Right atrium auricular region (tissue), 2 donors: ENCODE measurements around the gene LRP1B. TPM values are rescaled to one million over a fixed set of nuclear protein-coding genes. Genes with fewer than 3 reads are reported as not detected.

Experiments
- DNase-seq: peaks from one replicate; pipeline ENCODE4 v3.0.0-alpha.2; 2019; ENCODE audit warnings: low spot score
- H3K27ac ChIP-seq, 2 donors: fragments of 200-600 bp; sonication (generic); 1 replicate in 1 of 2; 2 replicates in 1 of 2; pipeline ENCODE4 v1.5.1; 2016 to 2019
- H3K27me3 ChIP-seq, 2 donors: fragments of 200-600 bp; sonication (generic); one replicate each; pipeline versions ENCODE4 v1.5.1 to v1.6.0; 2017 to 2019
- H3K36me3 ChIP-seq: fragments of 200-600 bp; sonication (generic); one replicate; pipeline ENCODE4 v1.5.1; 2016
- H3K4me1 ChIP-seq, 2 donors: fragments of 200-600 bp; sonication (generic); one replicate each; pipeline versions ENCODE4 v1.5.1 to v1.6.0; 2017 to 2019
- H3K4me3 ChIP-seq, 2 donors: fragments of 200-600 bp; sonication (generic); 1 replicate in 1 of 2; 2 replicates in 1 of 2; pipeline ENCODE4 v1.5.1; 2017 to 2019; ENCODE audit warnings: mild to moderate bottlenecking in 1 of 2, moderate library complexity in 1 of 2
- H3K9me3 ChIP-seq, 2 donors: fragments of 200-600 bp; sonication (generic); one replicate each; pipeline ENCODE4 v1.5.1; 2019
- total RNA-seq, 2 donors: library from RNA; depleted of rRNA; stranded (reverse); fragments of >200 nt; gene quantifications; one replicate each; pipeline ENCODE4 v1.1.0, GENCODE V29; 2016
- TF ChIP-seq, protein P1 (sequence below), 2 donors: fragments of 200-600 bp; sonication (generic); IDR thresholded peaks; one replicate each; pipeline ENCODE4 v1.5.1; 2019; ENCODE audit warnings: antibody characterized with exemption in 2 of 2

Gene LRP1B
- total RNA-seq, 2 donors from 2014 or later: 0.44 to 0.47 TPM

DNA sequence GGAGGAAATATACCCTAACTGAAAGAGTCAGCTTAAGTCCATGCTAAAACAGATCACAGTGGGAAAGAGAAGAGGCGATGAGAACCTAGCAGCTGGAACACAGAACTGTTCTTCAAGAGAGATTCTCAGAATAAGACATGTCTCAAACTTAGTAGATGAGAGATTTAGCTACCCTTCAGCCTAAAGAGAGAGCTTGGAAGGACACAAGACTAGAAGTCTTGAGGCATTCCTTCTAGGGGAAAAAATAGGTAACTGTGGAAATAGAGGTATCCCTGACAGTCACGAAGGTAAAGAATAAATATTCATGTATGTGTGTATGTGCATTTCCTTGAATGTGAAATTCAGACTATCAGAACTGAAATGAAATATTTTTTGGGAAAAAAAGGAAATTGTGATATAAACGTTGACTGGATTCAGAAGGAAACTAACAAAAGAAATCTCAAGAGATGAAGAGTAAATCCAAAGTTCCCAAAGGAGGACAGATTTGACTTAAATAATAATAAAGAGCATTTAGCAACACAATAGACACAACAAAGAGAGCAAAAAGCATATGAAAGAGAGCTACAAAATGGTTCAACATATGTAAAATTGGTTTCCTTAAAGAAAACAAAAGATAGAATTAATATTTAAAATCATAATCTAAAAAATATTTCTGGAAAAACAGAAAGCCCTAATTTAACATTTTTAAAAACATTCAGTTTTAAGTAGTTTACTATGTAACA is 258.7 kb downstream of the LRP1B start:
- H3K27me3 ChIP-seq: no peaks in the 10 kb centered on the region
- no peak for DNase-seq
- no peak overlapping the region for H3K27ac ChIP-seq
- no peaks in the 10 kb centered on the region for H3K36me3 ChIP-seq
- TF ChIP-seq, protein P1, sequence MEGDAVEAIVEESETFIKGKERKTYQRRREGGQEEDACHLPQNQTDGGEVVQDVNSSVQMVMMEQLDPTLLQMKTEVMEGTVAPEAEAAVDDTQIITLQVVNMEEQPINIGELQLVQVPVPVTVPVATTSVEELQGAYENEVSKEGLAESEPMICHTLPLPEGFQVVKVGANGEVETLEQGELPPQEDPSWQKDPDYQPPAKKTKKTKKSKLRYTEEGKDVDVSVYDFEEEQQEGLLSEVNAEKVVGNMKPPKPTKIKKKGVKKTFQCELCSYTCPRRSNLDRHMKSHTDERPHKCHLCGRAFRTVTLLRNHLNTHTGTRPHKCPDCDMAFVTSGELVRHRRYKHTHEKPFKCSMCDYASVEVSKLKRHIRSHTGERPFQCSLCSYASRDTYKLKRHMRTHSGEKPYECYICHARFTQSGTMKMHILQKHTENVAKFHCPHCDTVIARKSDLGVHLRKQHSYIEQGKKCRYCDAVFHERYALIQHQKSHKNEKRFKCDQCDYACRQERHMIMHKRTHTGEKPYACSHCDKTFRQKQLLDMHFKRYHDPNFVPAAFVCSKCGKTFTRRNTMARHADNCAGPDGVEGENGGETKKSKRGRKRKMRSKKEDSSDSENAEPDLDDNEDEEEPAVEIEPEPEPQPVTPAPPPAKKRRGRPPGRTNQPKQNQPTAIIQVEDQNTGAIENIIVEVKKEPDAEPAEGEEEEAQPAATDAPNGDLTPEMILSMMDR (IDR thresholded peaks at IDR 0.05): no peak
- peaks cover 0 to 6% of the 10 kb centered on the region in 2 donors for H3K9me3 ChIP-seq
- H3K4me1 ChIP-seq: no peaks in the 10 kb centered on the region
- H3K4me3 ChIP-seq: no peak overlapping the region

DNA sequence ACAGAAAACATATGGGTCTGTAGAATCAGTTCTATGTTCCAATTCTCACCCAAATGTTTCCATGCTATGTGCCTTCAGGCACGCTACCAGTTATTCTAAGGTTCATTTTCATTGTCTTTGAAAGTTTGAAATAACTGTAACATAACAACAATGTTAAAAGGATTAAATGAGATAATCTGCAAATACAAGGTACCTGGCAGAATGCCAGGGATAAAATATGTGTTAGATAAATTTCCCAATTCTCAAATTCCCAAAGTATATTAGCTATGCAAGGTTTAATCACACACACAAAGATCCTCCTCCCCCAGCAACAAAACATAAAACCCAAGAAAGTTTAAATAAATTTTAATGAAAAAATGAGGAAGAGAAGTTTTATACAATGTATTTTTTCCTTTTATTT is 261.2 kb downstream of the LRP1B start:
- DNase-seq: no peak
- no peak overlapping the region for H3K4me3 ChIP-seq
- H3K36me3 ChIP-seq: no peaks in the 10 kb centered on the region
- TF ChIP-seq, protein P1 (IDR thresholded peaks at IDR 0.05): no peak
- H3K27me3 ChIP-seq: no peaks in the 10 kb centered on the region
- H3K9me3 ChIP-seq: peaks cover 0 to 6% of the 10 kb centered on the region in 2 donors
- no peaks in the 10 kb centered on the region for H3K4me1 ChIP-seq
- H3K27ac ChIP-seq: no peak overlapping the region

DNA sequence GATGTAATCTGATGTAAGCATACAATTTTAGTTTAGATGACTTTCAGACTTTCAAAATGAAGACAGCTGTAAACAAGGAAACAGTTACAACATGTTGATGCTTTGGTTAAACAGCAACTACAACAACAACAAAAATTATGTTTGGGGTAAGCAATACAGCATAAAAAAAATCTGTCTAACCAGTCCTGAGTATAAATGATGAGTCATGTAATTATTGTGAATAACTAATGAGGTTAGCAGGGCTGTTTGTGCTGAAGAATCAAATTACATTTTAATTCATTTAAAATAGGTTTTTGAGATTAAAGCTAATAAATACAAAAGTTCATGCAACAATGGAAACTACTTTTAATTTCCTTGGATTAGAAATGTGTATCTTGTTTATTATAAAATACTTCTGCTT is 266.9 kb downstream of the LRP1B start:
- no peak for DNase-seq
- no peaks in the 10 kb centered on the region for H3K27me3 ChIP-seq
- TF ChIP-seq, protein P1 (IDR thresholded peaks at IDR 0.05): no peak
- H3K9me3 ChIP-seq: no peaks in the 10 kb centered on the region
- H3K27ac ChIP-seq: no peak overlapping the region
- H3K4me1 ChIP-seq: no peaks in the 10 kb centered on the region
- no peaks in the 10 kb centered on the region for H3K36me3 ChIP-seq
- H3K4me3 ChIP-seq: no peak overlapping the region

DNA sequence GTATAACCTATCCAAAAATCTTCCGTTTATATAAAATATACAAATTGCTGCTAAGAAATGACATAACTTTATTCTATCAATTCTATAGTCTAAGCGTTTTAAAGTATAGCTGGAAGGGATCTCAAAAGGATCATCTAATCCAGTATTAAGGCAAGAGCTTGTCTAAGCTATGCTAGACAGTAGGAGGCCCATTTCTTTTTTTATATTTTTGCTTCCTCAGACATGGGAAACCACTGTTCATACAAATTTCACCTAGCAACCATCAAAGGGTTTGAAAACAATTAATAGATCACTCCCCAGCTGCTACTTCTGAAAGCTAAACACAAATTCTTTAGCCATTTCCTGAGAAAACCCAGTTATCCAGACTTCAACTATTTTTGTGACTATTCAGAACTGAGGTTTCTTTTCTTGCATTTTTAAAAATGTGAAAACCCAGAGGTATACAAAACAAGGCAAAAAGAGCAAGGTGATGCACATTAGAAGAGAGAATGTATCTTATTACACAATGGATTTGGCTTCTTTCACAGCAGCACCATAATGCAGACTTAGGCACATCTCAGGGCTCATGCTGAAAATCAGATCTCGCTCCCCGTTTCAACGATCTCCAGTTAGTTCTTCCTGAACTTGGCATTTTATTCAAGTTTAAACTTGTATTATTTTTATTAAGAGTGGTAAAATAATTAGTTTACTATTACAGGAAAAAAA is 274.4 kb downstream of the LRP1B start:
- Histone ChIP-seq H3K4me3 (no peak overlapping the region), H3K36me3 (no peaks in the 10 kb centered on the region), H3K27me3 (no peaks in the 10 kb centered on the region), H3K4me1 (no peaks in the 10 kb centered on the region), H3K27ac (no peak overlapping the region), H3K9me3 (no peaks in the 10 kb centered on the region)
- TF ChIP-seq, protein P1 (IDR thresholded peaks at IDR 0.05): no peak
- no peak for DNase-seq

DNA sequence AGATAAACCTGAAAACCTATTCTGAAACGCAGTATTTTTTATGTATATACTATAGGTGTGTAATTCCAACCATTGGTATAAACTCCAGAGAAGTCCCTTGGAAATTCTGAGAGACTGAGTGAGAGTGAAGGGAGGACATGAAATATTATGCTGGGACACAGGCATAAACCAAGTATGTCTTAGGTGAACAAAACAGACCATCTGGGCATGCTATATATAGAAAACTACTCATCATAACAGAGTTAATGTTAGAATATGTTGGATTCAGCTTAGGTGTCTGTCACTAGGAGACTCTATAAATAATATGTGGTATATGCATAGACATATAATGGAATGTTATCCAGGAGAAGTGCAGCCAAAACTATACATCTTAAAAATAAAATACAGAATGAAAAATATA is 282.6 kb downstream of the LRP1B start:
- DNase-seq: no peak
- TF ChIP-seq, protein P1 (IDR thresholded peaks at IDR 0.05): no peak
- no peaks in the 10 kb centered on the region for H3K36me3 ChIP-seq
- no peaks in the 10 kb centered on the region for H3K9me3 ChIP-seq
- no peaks in the 10 kb centered on the region for H3K4me1 ChIP-seq
- H3K4me3 ChIP-seq: no peak overlapping the region
- H3K27ac ChIP-seq: no peak overlapping the region
- no peaks in the 10 kb centered on the region for H3K27me3 ChIP-seq
